CD4-positive, alpha-beta T cell treated with Interleukin-15 for 4 hours (primary cell): Measurements from ENCODE around the gene RPL31.

Experiments
- DNase-seq: peaks from one replicate; pipeline ENCODE4 v3.0.0-alpha.2; 2020; ENCODE audit warnings: low spot score

Gene RPL31

GRCh38 chr2:100997509-100998234 lies 4.4 kb upstream of the RPL31 start:
- DNase-seq: no peak

DNA sequence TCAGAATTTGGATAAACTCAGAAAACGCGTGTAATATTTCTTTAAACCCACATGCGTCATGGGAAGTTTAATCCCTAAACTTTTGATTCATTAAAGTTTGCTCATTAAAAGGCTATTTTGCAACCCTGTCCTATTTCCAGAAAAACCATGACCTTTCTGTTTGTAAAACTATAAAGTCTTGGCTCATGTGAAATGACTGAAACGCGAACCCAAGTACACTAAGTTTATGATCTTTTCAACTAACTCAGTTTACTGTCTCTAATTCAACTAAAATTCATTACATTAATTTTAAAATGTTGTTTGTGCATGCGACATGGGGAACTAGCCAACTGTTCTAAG lies 3.9 kb upstream of the RPL31 start:
- DNase-seq: no peak

GRCh38 chr2:100999995-101000394 lies 2.1 kb upstream of the RPL31 start:
- DNase-seq: no peak

DNA sequence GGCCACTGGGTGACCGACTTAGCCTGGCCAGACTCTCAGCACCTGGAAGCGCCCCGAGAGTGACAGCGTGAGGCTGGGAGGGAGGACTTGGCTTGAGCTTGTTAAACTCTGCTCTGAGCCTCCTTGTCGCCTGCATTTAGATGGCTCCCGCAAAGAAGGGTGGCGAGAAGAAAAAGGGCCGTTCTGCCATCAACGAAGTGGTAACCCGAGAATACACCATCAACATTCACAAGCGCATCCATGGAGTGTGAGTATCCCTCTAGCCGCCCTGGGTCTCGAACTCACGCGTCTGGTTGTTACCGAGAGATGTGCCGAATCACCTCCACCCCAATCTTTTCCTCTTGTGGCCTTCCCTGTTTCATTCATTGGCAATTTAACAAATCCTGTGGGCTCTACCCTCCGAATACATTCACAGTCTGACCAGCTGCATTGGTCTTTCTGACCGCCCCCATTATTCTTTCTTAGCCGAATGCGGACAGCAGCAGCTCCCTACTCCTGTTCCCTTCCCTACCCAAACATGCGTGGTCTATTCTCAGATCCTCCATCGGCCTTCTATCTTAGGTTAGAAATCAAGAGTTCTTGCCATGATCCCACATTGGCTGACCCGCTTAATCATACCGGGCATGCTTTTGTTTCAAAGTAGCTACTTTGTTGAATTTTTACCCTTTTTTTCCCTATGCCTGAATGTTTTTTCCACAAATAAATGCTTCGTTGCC lies 631 bp downstream of the RPL31 start:
- no peak for DNase-seq

- DNase-seq: no peak
Observed at GRCh38 chr2:101003278-101003775, 1.2 kb downstream of the RPL31 start.

DNA sequence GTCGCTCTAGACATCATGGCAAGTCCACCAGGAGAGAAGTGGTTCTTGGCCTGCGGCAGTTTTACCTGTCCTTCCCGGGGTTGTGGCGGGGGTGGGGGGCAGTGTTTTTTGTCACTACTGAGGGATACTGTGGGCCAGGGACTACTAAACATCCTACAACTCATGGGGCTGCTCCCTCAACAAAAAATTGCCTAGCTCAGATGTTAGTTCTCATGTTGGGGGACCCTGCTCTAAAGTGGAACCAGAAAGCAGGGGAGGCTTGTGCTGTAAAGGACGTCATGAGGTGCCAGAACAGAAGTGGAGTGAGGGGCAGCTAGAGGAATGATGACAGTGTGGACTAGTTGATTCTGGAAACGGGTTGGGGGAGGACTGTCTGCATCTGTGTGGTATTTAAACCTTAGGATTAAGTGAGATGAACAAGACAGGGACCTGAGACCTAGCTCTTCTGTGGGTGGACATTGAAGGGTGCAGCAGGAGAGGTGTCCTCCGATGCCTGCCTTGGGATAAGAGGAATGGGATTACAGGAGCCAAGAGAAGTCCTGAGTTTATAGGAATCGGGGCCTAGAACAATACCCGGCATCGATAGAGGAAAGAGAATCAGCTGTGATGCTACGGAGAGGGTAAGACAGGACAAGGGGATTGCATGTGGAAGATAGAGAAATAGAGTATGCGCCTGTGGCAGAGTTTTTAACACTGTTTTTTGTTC lies 2.7 kb downstream of the RPL31 start:
- no peak for DNase-seq

GRCh38 chr2:101006065-101006715 lies 4.1 kb downstream of the RPL31 start:
- DNase-seq: no peak

GRCh38 chr2:101007415-101008345 lies 5.6 kb downstream of the RPL31 start:
- no peak for DNase-seq

DNA sequence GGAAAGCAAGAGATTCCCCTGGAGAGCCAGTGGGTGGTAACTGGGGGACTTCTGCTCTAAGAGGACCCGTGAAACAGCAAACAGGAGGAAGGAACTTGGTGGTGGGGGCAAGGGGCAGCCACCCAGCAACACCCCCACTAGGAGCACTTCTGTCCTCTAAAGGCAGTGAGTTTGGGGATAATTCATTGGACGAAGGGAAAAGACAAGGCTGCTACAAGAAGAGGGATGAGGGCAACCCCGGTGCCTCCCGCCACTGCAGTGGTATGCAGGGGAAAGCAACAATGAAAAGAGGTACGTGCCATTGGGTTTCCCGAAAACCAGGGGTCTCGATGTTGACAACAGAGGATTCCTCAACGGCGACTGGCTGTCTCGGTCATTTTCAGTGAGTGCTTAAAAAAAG lies 9.1 kb downstream of the RPL31 start:
- DNase-seq: no peak

DNA sequence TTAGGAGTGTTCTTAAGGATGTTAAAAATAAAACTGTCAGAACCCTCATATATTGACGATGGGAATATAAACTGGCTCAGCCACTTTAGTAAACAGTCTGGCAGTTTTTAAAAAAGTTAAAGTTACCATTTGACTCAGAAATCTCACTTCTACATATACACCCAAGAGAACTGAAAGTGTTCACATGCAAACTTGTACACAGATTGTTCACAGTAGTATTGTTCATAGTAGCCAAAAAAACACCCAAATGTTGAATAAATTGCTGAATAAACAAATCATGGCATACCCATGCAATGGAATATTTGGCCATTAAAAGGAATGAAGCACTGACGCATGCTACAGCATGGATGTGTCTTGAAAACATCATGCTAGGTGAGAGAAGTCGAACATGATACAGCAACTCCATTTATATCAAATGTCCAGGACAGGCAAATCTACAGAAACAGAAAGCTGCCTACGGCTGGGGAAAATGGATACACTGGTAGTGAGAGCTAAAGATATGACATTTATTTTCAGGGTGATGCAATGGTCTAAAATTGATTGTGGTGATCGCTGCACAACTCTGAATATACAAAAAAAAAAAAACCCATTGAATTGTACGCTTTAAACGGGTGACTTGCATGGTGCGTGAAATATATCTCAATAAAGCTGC lies 10.1 kb downstream of the RPL31 start:
- DNase-seq: no peak

GRCh38 chr2:101012706-101013181 lies 10.7 kb downstream of the RPL31 start:
- peak; percentile 60 for DNase-seq

DNA sequence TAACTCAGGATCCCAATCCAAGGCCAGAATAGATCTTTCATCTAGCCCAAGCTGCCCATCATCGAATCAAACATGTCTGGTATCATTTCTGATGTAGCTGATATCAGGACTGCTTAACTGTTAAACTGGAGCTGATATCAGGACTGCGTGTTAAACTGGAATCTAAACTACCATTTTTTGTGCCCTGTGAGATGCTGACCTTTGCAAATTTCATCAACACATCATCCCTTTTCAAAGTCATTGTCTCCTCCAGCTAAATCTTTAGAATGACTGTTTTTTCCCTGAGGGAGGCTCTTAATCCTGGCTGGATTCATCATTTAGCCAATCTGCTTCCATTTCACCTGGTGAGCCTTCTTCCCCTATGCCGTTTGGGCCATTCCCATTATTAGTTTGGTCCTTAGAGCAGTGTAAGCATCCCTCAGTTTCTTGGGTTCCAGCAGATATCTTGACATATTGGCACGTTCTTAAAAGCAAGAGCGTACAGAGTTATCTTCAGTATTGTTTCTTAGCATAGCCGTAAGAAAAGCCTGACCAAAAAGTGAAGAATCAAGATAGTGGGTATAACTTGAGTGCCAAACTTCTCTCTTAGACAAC lies 12.3 kb downstream of the RPL31 start:
- no peak for DNase-seq

DNA sequence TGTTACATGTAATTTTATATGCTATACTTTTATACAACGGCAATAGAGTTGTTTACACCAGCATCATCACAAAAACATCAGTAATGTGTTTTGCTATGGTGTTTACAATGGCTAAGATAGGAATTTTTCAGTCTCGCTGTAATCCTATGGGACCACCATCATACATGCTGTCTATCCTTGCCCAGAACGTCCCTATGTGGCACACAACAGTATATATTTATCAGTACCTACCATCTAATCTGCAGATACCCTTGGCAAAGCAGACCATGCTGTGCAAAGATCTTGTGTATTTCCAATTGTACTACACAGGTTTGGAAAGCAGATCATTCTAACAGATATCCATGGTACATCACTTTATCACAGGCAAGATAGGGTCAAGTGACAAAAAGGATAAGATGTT lies 15.3 kb downstream of the RPL31 start:
- no peak for DNase-seq

- DNase-seq: no peak
Observed at GRCh38 chr2:101018934-101019333, 16.8 kb downstream of the RPL31 start.

DNA sequence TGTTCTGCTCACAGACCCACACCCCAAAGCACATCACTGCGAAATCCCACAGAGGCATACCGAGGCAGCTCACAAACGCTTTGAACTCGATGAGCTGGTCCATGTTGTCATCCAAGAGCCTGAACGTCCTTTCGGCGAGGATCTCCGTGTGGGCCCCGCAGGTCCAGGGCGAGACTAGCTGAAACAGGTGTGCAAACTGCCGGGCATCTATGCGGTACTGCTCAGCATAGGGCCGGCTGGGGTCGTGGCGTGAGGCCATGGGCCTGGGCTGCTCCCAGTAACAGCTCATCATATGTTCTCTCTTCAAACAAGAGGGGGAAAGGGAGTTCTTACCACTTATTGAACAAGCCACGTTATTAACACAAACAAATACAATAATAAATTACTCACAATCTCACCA lies 20.1 kb downstream of the RPL31 start:
- no peak for DNase-seq

GRCh38 chr2:101023327-101024107 lies 21.4 kb downstream of the RPL31 start:
- DNase-seq: no peak

GRCh38 chr2:101025561-101025960 lies 23.5 kb downstream of the RPL31 start:
- DNase-seq: no peak

GRCh38 chr2:101026253-101026701 lies 24.2 kb downstream of the RPL31 start:
- DNase-seq: no peak

DNA sequence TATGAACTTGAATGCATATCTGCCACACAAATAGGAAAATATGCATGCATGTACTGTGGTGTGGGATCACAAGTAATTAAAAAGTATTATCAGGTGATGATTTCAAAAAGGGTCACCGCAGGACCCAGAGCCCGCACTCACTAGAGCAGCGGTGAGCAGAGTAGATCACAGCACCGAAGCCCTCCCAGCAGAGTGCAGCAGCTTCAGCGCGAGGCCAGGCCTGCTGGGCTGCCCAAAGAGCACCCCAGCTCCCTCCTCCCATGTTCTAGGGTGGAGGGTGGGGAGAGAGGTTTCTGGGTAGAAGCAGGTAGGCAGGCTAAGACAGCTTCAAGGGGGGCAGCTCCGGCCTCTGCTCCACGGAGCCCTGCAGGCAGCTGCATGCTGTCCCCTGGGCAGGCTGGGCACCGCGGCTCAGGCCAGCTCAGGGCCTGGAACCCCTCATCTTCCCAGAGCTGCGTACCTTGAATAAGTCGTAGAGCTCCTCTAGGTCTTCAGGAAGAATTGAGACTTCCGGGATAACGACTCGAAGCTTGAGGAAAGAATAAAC lies 24.9 kb downstream of the RPL31 start:
- DNase-seq: no peak
